ENCODE measurements around the gene HS6ST1. TPM values are rescaled to one million over a fixed set of nuclear protein-coding genes. Genes with fewer than 3 reads are reported as not detected.

HS6ST1 gene
- total RNA-seq, 2 experiments from 2014 or later, result 13.6 to 17.6 TPM

DNA sequence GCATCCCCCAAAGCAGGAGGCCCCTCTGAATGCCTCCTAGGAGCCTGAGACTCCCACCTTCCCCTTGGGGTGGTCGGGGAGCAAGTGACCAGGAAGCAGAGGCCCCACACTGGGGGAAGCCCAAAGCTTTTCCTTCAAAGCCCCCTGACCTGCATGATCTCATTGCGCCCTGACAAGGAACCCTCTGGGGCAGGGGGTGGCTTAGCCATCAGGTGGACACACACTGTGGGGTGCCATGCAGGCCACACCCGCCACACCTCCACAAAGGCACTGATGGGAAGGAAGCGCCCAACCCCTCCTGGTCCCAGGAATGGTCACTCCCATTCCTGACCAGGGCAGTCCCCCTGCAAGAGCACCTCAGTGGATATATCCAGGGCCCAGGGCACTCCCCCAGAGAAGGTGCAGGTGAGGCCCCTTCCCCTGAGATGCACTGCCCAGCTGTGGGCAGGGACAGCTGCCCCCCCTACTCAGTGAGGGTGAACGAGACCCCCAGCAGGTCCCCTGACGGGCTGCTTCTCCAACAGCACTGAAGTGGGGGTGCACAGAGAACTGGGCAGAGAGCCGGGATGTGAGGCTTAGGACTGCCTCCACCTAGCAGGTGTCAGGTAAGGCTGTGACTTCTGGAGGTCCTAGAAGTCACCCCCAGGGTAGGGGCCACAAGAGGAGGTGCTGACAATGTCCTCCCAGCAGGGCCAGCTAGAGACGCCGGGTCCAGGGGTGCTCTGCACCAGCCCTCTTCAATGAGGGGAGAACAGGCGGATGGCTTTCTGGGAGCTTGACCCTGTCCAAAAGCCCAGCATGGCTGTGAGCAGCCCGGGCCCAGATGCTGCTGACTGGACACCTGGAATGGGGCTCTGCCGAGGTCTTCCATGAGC is 31.5 kb downstream of the HS6ST1 start:
- ChIA-PET POLR2A (no interaction called here), CTCF (ENCODE audit: unreplicated experiment) (no interaction called here)
- no peak overlapping the region for H3K4me3 ChIP-seq (ENCODE audit: low read depth, low read length, poor library complexity, severe bottlenecking)
- H3K79me2 ChIP-seq (ENCODE audit: insufficient read depth, low read depth, low read length), result no peaks in the 10 kb centered on the region
- H3K4me1 ChIP-seq (ENCODE audit: insufficient read depth, low read length, poor library complexity, severe bottlenecking), result no peaks in the 10 kb centered on the region
- no peaks in the 10 kb centered on the region for H3K36me3 ChIP-seq (ENCODE audit: insufficient read depth, low read length)
- no peak for TF ChIP-seq EZH2phosphoT487 (IDR thresholded peaks at IDR 0.05; ENCODE audit: borderline replicate concordance, low read depth, low read length)
- H3K27ac ChIP-seq (ENCODE audit: low read depth, low read length, poor library complexity, severe bottlenecking), result no peak overlapping the region
- H2AFZ ChIP-seq (ENCODE audit: low read length), result no peak overlapping the region
- no TSS peak for BruUV-seq (replicated peaks)
- no peaks in the 10 kb centered on the region for H3K9me2 ChIP-seq (ENCODE audit: insufficient read depth, low read length)
- no peak for DNase-seq (ENCODE audit: low spot score)
- no peak overlapping the region for H3K4me2 ChIP-seq (ENCODE audit: low read length)
- intact Hi-C loops (cut with micrococcal nuclease; ENCODE audit: unreplicated experiment), result no loop called here
- no peaks in the 10 kb centered on the region for H4K20me1 ChIP-seq (ENCODE audit: insufficient read depth, low read length)
- H3K9me3 ChIP-seq (ENCODE audit: low read length), result no peaks in the 10 kb centered on the region

DNA sequence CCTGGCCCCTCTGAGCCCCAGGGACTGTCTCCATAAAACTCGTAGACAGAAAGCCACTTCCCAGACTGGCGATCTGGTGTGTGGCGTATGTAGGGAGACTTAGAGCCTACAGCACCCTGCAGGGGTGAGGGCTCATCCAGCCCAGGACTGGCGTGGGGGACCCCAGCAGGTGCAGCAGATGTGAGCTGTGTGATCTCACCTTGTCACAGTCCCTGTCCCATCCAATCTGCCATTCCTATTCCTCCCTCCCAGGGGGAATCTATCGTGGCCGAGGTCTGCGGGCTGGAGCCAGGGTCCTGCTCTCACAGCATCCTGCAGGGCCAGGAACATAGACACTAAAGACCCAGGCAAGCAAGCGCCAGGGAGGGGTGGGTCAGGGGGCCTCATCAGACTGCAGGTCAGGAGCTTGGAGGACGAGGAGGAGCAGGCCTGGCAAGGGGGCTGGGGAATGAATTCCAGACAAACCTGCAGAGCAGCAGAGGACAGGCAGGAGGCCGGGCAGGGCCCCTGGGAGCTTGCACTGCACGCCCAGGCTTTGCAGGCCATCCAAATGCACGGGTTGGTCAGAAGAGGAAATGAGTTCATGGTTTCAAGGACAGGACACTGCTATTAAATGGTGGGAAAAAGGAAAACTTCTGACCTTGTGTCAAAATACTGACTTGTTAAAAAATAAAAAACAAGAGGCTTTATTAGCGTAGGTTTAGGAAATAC is 32.5 kb downstream of the HS6ST1 start:
- no peak for DNase-seq (ENCODE audit: low spot score)
- no peak overlapping the region for H2AFZ ChIP-seq (ENCODE audit: low read length)
- H3K27ac ChIP-seq (ENCODE audit: low read depth, low read length, poor library complexity, severe bottlenecking), result no peak overlapping the region
- intact Hi-C loops (cut with micrococcal nuclease; ENCODE audit: unreplicated experiment), result no loop called here
- no peaks in the 10 kb centered on the region for H4K20me1 ChIP-seq (ENCODE audit: insufficient read depth, low read length)
- H3K9me3 ChIP-seq (ENCODE audit: low read length), result no peaks in the 10 kb centered on the region
- no peaks in the 10 kb centered on the region for H3K36me3 ChIP-seq (ENCODE audit: insufficient read depth, low read length)
- H3K9me2 ChIP-seq (ENCODE audit: insufficient read depth, low read length), result no peaks in the 10 kb centered on the region
- ChIA-PET CTCF (ENCODE audit: unreplicated experiment) (no interaction called here), POLR2A (no interaction called here)
- no peaks in the 10 kb centered on the region for H3K79me2 ChIP-seq (ENCODE audit: insufficient read depth, low read depth, low read length)
- H3K4me1 ChIP-seq (ENCODE audit: insufficient read depth, low read length, poor library complexity, severe bottlenecking), result no peaks in the 10 kb centered on the region
- H3K4me3 ChIP-seq (ENCODE audit: low read depth, low read length, poor library complexity, severe bottlenecking), result no peak overlapping the region
- no peak overlapping the region for H3K4me2 ChIP-seq (ENCODE audit: low read length)
- no peak for TF ChIP-seq EZH2phosphoT487 (IDR thresholded peaks at IDR 0.05; ENCODE audit: borderline replicate concordance, low read depth, low read length)
- TF ChIP-seq, protein P1, sequence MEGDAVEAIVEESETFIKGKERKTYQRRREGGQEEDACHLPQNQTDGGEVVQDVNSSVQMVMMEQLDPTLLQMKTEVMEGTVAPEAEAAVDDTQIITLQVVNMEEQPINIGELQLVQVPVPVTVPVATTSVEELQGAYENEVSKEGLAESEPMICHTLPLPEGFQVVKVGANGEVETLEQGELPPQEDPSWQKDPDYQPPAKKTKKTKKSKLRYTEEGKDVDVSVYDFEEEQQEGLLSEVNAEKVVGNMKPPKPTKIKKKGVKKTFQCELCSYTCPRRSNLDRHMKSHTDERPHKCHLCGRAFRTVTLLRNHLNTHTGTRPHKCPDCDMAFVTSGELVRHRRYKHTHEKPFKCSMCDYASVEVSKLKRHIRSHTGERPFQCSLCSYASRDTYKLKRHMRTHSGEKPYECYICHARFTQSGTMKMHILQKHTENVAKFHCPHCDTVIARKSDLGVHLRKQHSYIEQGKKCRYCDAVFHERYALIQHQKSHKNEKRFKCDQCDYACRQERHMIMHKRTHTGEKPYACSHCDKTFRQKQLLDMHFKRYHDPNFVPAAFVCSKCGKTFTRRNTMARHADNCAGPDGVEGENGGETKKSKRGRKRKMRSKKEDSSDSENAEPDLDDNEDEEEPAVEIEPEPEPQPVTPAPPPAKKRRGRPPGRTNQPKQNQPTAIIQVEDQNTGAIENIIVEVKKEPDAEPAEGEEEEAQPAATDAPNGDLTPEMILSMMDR (conservative IDR thresholded peaks at IDR 0.05; ENCODE audit: low read length), result no peak
- BruUV-seq (replicated peaks), result no TSS peak

DNA sequence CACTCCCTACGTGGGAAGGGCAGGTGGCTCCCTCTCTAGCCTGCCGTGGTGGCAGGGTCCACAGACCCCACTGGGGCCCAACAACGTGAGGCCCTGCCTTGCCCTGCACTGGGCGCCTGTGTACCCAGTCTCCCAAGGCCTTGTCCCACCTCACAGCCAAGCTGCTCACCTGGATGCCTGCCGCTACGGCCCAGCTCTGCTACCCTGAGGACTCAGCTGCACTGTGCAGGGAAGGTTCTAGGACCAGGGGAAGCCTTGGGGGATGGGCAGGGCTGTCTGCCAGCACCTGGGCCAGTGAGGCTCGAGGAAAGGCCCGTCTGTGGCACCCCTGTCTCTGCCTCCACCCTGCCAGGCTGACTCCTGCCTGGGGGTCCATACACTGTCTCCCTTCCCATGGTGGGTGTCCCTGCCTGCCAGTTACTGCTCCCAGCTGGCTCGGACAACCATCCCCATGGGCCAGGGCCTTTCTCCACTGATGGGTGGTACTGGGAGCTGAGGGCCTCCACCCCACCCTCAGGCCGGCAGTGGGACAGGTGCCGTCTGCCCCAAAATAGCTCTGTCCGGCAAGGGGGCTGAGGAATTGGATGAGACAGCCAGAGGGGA is 33.2 kb downstream of the HS6ST1 start:
- no peaks in the 10 kb centered on the region for H3K9me3 ChIP-seq (ENCODE audit: low read length)
- intact Hi-C loops (cut with micrococcal nuclease; ENCODE audit: unreplicated experiment), result no loop called here

More for the DNA sequence above, 33.2 kb downstream of the HS6ST1 start:
- H2AFZ ChIP-seq (ENCODE audit: low read length), result no peak overlapping the region
- DNase-seq (ENCODE audit: low spot score), result no peak
- H4K20me1 ChIP-seq (ENCODE audit: insufficient read depth, low read length), result no peaks in the 10 kb centered on the region
- no peak overlapping the region for H3K4me3 ChIP-seq (ENCODE audit: low read depth, low read length, poor library complexity, severe bottlenecking)
- POLR2A ChIA-PET, result no interaction called here
- TF ChIP-seq, protein P1 (conservative IDR thresholded peaks at IDR 0.05; ENCODE audit: low read length), result no peak
- no peak for TF ChIP-seq EZH2phosphoT487 (IDR thresholded peaks at IDR 0.05; ENCODE audit: borderline replicate concordance, low read depth, low read length)
- no peaks in the 10 kb centered on the region for H3K36me3 ChIP-seq (ENCODE audit: insufficient read depth, low read length)
- no peaks in the 10 kb centered on the region for H3K4me1 ChIP-seq (ENCODE audit: insufficient read depth, low read length, poor library complexity, severe bottlenecking)
- CTCF ChIA-PET (ENCODE audit: unreplicated experiment), result no interaction called here
- no peaks in the 10 kb centered on the region for H3K79me2 ChIP-seq (ENCODE audit: insufficient read depth, low read depth, low read length)
- no TSS peak for BruUV-seq (replicated peaks)
- H3K9me2 ChIP-seq (ENCODE audit: insufficient read depth, low read length), result no peaks in the 10 kb centered on the region
- H3K27ac ChIP-seq (ENCODE audit: low read depth, low read length, poor library complexity, severe bottlenecking), result no peak overlapping the region
- H3K4me2 ChIP-seq (ENCODE audit: low read length), result no peak overlapping the region
